ENCODE data around the gene DOK1.

DOK1 gene

GRCh38 chr2:74597410-74597809, 42.9 kb downstream of the DOK1 start:
- FAIRE-seq, result no peak
- no peak for DNase-seq (ENCODE audit: low spot score)

DNA sequence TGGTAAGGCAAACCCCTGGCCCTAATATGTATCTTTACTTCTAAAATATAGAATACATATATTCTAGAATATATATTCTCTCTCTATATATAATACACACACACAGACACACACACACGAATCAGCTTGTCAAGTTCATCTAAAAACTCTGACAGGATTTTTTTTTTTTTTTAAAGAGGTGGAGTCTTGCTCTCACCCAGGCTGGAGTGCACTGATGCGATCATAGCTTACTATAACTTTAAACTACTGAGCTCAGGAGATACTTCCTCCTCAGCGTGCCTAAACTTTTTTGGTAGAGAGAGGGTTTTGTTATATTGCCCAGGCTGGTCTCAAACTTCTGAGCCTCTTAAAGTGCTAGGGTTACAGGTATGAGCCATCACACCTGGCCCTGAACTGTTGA, 45.2 kb downstream of the DOK1 start:
- no peak for DNase-seq (ENCODE audit: low spot score)
- FAIRE-seq, result peak; percentile 44

DNA sequence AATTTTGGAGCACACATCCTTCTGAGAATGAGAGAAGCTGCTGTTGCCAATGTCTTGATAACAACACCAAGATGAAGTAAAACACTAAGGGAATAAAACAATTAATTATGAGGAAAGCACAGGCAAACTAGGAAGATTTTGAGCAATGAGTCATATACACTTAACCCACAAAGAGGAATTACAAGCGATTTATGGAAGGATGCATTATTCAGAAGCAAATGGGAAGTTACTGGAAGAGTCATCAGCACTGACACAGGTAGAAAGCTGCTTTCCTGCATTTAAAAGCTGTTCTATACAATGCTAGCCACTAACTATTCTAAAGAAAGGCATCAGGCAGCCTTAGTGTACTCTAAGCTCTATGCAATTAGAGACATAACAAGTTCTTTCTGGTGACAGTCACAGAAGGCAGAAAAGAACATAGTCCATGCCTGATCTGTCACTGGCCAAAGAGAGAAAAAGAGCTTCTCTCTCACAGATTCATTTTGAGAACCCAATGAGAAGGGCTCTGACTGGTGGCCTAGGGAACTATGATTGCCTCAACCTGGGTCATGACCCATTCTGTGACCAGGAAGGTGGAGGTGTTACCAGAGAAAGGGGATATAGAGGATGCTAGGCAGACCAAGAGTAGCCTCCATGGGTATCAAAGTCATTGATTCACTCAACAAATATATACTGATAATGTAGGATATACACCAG, 48.2 kb downstream of the DOK1 start:
- peak; percentile 33 for DNase-seq (ENCODE audit: low spot score)
- no peak for FAIRE-seq

- DNase-seq (ENCODE audit: low spot score), result no peak
- no peak for FAIRE-seq
Measured at GRCh38 chr2:74603282-74604000, 48.9 kb downstream of the DOK1 start.

DNA sequence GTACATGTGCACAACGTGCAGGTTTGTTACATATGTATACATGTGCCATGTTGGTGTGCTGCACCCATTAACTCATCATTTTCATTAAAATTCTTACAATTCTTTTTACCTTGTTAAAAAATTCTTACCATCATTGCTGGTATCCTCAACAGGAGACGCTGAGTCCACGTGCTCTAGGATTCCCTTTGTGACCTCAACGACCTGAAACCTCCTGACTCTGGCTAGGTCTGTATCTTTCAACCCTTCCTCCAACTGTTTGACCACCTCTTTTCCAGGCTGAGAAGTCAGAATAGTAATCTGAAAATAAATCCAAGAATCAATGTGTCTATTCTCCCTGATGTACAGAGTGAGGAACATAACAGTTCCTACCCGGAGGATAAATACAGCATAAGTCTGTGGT, 52.4 kb downstream of the DOK1 start:
- DNase-seq (ENCODE audit: low spot score) (no peak), FAIRE-seq (no peak)
